Adrenal gland (tissue), 12 donors: Measurements from ENCODE around the gene PTGIS. TPM values are rescaled to one million over a fixed set of nuclear protein-coding genes. Genes with fewer than 3 reads are reported as not detected.

ENCODE experiments used
- DNase-seq, 7 donors: peaks; one replicate each; pipeline ENCODE4 v3.0.0-alpha.2; 2019 to 2020
- H3K27ac ChIP-seq, 5 donors: fragments of 200-600 bp; sonication (generic) in 4 of 5; 1 replicate in 3 of 5; 2 replicates in 2 of 5; pipeline versions ENCODE4 v1.5.1 to v1.8.0; 2016 to 2020; ENCODE audit warnings: mild to moderate bottlenecking in 1 of 5
- H3K27me3 ChIP-seq: fragments of 200-600 bp; 2 replicates; pipeline ENCODE4 v1.8.0; 2021
- H3K36me3 ChIP-seq, 2 donors: fragments of 200-600 bp; replicated peaks in 1 of 2; 1 replicate in 1 of 2; 2 replicates in 1 of 2; pipeline versions ENCODE4 v1.5.1 to v1.8.0; 2018 to 2022
- H3K4me1 ChIP-seq, 2 donors: fragments of 200-600 bp; replicated peaks in 1 of 2; 1 replicate in 1 of 2; 2 replicates in 1 of 2; pipeline versions ENCODE4 v1.5.1 to v1.8.0; 2018 to 2021
- H3K4me3 ChIP-seq, 4 donors: fragments of 200-600 bp; sonication (generic) in 3 of 4; one replicate each; pipeline ENCODE4 v1.5.1; 2016 to 2018
- H3K9me3 ChIP-seq, 3 donors: fragments of 200-600 bp; sonication (generic) in 1 of 3; replicated peaks in 1 of 3; 1 replicate in 2 of 3; 2 replicates in 1 of 3; pipeline versions ENCODE4 v1.5.1 to v1.8.0; 2016 to 2021
- POLR2A ChIP-seq, 2 donors: fragments of 450-650 bp; IDR thresholded peaks; one replicate each; pipeline ENCODE4 v1.6.1; 2017; ENCODE audit warnings: antibody characterized with exemption in 2 of 2, mild to moderate bottlenecking in 2 of 2, moderate library complexity in 1 of 2
- WGBS, 4 donors: extraction: QIAGEN DNeasy Blood & Tissue Kit in 2 of 4; methylation state at CpG; one replicate each; pipeline versions ENCODE4 v1.1.5 to v1.1.7; 2013 to 2017; 5-methylcytosine and 5-hydroxymethylcytosine counted together
- intact Hi-C, 2 donors: fragments of 100-400 bp; cut with DNase I; formaldehyde crosslinking; loops; one replicate each; pipeline versions ENCODE4 v1.14.1 to v1.15.0; 2022 to 2023
- polyA plus RNA-seq, 3 donors: library from polyadenylated mRNA; stranded (reverse); fragments of 200-250 nt in 2 of 3; fragments of 350-450 nt in 1 of 3; fragmentation: Illumina TruSeq in 1 of 3; extraction: RNeasy Lipid Tissue Mini Kit (QIAGEN cat#74804) in 1 of 3; gene quantifications; one replicate each; pipeline ENCODE4 v1.2.3, GENCODE V29; 2013 to 2014
- total RNA-seq, 9 donors: library from RNA; depleted of rRNA in 4 of 9; stranded (reverse); fragments of >200 nt in 4 of 9; fragments of 120-200 nt in 1 of 9; fragmentation: NEBNext Ultra II Directional in 1 of 9; extraction: Animal tissue kit (Norgen Biotek cat#: 25700) in 1 of 9; gene quantifications; one replicate each; pipeline versions ENCODE4 v1.1.0 to v1.2.4, GENCODE V29; 2013 to 2023
- TF ChIP-seq, protein P1 (sequence below), 6 experiments: fragments of 450-650 bp in 4 of 6; fragments of 200-600 bp in 2 of 6; sonication (generic) in 1 of 6; IDR thresholded peaks; 1 replicate in 5 of 6; 2 replicates in 1 of 6; pipeline versions ENCODE4 v1.5.1 to v1.8.0; 2016 to 2021; ENCODE audit warnings: antibody characterized with exemption in 6 of 6, mild to moderate bottlenecking in 2 of 6, moderate library complexity in 1 of 6
- donor health status: healthy with polysubstance abuse.
- donor health status: Bipolar disorder and iron deficiency.
- donor health status: DM: yes; HTN: yes; CAD: no.
- donor health status: DM: no; HTN: no; CAD: no.
- donor health status: DM: no; HTN: no; CAD: no.
- donor health status: DM: yes; HTN: yes; CAD: no.

Gene PTGIS
- total and polyA plus RNA-seq, 12 donors: 3.5 to 34.2 (median 8.0) TPM

DNA sequence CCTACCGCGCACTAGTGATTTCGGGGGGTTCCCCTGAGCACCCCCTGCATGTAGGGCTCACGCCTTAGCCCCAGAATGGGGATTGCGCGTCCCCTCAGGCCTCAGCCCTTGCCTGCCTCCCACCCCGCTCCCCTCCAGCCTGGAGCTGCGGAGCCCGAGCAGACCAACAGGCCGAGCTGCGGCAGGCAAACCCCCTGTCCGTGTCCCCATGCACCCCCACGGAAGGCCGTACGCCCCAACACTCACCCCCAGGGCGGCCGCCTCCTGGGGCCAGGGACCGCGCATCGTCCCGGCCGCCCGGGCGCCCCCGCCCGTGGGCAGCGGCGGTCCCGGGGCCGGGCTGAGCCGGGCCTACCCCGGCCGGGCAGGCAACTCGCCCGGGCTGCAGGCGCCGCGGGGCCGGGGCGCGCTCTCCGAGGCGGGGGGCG is 84.2 kb downstream of the PTGIS start:
- Histone ChIP-seq H3K4me3 (no peak overlapping the region), H3K27ac (no peak overlapping the region), H3K36me3 (no peaks in the 10 kb centered on the region), H3K9me3 (no peaks in the 10 kb centered on the region), H3K27me3 (peaks cover 11% of the 10 kb centered on the region), H3K4me1 (peaks cover 8 to 14% of the 10 kb centered on the region in 2 donors)
- 0 to 2% (median 0%) methylated on average over 2 to 44 of the region's 44 CpGs for WGBS, 4 donors
- DNase-seq: no peak
- intact Hi-C loops: loop anchor here (5.0 to 10.0 kb wide), 3 partner anchors 99 to 151 kb away; no protein-coding TSS in a partner anchor
- TF ChIP-seq, protein P1, sequence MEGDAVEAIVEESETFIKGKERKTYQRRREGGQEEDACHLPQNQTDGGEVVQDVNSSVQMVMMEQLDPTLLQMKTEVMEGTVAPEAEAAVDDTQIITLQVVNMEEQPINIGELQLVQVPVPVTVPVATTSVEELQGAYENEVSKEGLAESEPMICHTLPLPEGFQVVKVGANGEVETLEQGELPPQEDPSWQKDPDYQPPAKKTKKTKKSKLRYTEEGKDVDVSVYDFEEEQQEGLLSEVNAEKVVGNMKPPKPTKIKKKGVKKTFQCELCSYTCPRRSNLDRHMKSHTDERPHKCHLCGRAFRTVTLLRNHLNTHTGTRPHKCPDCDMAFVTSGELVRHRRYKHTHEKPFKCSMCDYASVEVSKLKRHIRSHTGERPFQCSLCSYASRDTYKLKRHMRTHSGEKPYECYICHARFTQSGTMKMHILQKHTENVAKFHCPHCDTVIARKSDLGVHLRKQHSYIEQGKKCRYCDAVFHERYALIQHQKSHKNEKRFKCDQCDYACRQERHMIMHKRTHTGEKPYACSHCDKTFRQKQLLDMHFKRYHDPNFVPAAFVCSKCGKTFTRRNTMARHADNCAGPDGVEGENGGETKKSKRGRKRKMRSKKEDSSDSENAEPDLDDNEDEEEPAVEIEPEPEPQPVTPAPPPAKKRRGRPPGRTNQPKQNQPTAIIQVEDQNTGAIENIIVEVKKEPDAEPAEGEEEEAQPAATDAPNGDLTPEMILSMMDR (IDR thresholded peaks at IDR 0.05): no peak
- no peak for TF ChIP-seq POLR2A (IDR thresholded peaks at IDR 0.05)

DNA sequence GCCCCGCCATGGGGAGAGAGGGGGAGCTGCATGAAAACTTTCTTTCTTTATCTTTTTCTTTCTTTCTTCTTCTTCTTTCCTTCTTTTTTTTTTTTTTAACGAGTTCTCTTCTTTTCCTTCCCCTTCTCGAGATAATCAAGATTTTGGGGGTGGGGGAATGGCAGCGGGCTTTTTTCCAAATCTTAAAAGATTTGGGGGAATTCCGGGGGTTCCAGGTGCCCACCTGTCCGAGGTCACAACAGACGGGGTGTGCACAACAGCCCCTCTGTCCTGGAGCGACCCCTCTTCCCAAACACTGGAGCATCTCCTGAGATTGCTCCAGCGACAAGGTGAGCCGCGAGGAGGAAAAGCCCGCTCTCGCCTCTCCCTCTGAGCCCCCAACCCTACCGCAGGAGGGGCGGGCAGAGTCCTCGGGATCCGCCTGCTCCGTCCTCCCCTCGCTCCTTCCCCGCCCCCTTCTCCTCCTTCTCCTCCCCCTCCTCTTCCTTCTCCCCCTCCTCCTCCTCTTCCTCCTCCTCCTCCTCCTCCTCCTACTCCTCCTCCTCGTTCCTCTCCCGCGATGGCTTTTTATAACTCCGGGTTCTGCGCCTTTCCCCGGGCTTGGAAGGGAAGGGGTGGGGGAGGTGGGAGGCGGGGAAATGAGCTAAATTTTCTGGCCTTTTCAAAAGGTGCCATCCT is 84.8 kb downstream of the PTGIS start:
- Histone ChIP-seq H3K4me3 (no peak overlapping the region), H3K4me1 (peaks cover 8 to 14% of the 10 kb centered on the region in 2 donors), H3K27me3 (peaks cover 11% of the 10 kb centered on the region), H3K36me3 (no peaks in the 10 kb centered on the region), H3K9me3 (no peaks in the 10 kb centered on the region), H3K27ac (no peak overlapping the region)
- intact Hi-C loops: loop anchor here (5.0 to 10.0 kb wide), 3 partner anchors 98 to 151 kb away; no protein-coding TSS in a partner anchor
- no peak for DNase-seq
- WGBS, 4 donors: 2 to 3% (median 3%) methylated on average over 24 to 27 of the region's 27 CpGs
- TF ChIP-seq, protein P1 (IDR thresholded peaks at IDR 0.05): no peak
- no peak for TF ChIP-seq POLR2A (IDR thresholded peaks at IDR 0.05)

DNA sequence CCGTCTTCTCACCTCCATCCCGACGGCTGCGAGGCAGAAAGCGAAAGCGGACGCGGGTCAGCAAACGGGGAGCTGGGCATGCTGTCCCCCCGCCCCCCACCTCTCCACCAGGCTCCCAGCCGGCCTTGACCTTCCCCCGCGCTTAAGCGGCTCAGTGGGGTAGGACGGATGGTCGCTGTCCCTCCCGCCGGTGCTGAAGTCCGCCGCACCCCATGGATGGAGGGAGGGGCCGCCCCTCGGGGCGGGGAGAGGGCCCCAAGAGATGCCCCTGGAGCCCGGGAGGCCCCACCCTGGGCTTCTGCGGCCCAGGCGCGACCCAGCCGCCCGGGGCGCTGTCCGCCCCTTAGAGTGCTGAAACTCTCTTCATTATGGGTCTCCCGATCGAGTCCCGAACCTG is 85.3 kb downstream of the PTGIS start, which contains the start of gene KCNB1:
TSS of gene KCNB1 (minus strand) at position 48 of the 397 bp plus-strand sequence. CDS start 188 bp downstream, outside the sequence.
- no peaks in the 10 kb centered on the region for H3K9me3 ChIP-seq
- intact Hi-C loops: loop anchor here (5.0 to 10.0 kb wide), 3 partner anchors 98 to 150 kb away; no protein-coding TSS in a partner anchor
- H3K4me1 ChIP-seq: peaks cover 8 to 14% of the 10 kb centered on the region in 2 donors
- H3K27me3 ChIP-seq: peaks cover 11% of the 10 kb centered on the region
- no peak within 1 kb of the TSS for H3K4me3 ChIP-seq
- TF ChIP-seq, protein P1 (IDR thresholded peaks at IDR 0.05): peak in 2 of 6 experiments; percentile 4 to 22
- no peak for TF ChIP-seq POLR2A (IDR thresholded peaks at IDR 0.05)
- H3K27ac ChIP-seq: no peak within 1 kb of the TSS
- no peaks in the 10 kb centered on the region for H3K36me3 ChIP-seq
- peak; percentile 42 to 61 (median 57) for DNase-seq
- 1 to 5% (median 1%) methylated on average over 15 to 34 of the region's 34 CpGs for WGBS, 4 donors

DNA sequence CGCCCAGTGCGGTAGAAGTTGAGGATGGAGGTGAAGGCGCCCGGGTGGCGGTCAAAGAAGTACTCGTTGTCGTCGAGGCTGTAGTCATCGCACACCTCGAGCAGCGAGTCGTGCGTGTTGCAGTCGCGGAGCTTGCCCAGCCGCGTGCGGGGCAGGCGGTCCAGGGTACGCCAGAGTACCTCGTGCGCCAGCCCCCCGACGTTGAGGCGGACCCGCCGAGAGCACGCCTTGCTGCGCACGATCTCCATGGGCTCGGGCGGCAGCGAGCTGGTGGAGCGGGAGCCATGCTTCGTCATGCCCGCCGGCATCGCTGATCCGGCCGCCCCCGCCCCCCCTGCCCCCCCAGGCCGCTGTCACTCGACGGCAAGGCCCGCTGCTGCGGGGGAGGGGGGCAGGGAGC is 85.8 kb downstream of the PTGIS start:
- H3K27ac ChIP-seq: no peak overlapping the region

More for the DNA sequence above, 85.8 kb downstream of the PTGIS start:
- no peaks in the 10 kb centered on the region for H3K9me3 ChIP-seq
- DNase-seq: no peak
- 61 to 92% (median 76%) methylated on average over 11 to 46 of the region's 46 CpGs for WGBS, 4 donors
- TF ChIP-seq, protein P1 (IDR thresholded peaks at IDR 0.05): no peak
- TF ChIP-seq POLR2A (IDR thresholded peaks at IDR 0.05): no peak
- no peaks in the 10 kb centered on the region for H3K36me3 ChIP-seq
- no peak overlapping the region for H3K4me3 ChIP-seq
- peaks cover 11% of the 10 kb centered on the region for H3K27me3 ChIP-seq
- intact Hi-C loops: loop anchor here (5.0 to 10.0 kb wide), 3 partner anchors 97 to 150 kb away; no protein-coding TSS in a partner anchor
- peaks cover 8 to 14% of the 10 kb centered on the region in 2 donors for H3K4me1 ChIP-seq
